SK-N-SH (cell line): ENCODE results near the gene RAI14. TPM values are rescaled to one million over a fixed set of nuclear protein-coding genes. Genes with fewer than 3 reads are reported as not detected.

Experiments used
- CTCF ChIA-PET: fragments of 300-600, 350-600 bp; formaldehyde crosslinking; extraction: SDS; loops from one replicate; lab custom pipeline; 2021; lab: Yijun Ruan, JAX
- POLR2A ChIA-PET: fragments of 350-600 bp; sonication (Branson Sonifier 250); formaldehyde crosslinking; extraction: SDS; loops from one replicate; lab custom pipeline; 2020; ENCODE audit warnings: antibody characterized with exemption, inconsistent platforms; lab: Yijun Ruan, JAX
- DNase-seq: peaks from one replicate; pipeline ENCODE4 v3.0.0; 2012
- H2AFZ ChIP-seq: fragments of 200-600 bp; sonication (generic); 2 replicates; pipeline ENCODE4 v1.8.1; 2016; ENCODE audit warnings: antibody characterized with exemption, mild to moderate bottlenecking, low read depth
- H3F3A ChIP-seq: fragments of 200-600 bp; sonication (generic); replicated peaks from 2 replicates; pipeline ENCODE3; 2016; ENCODE audit warnings: antibody characterized with exemption, mild to moderate bottlenecking; ENCODE audit not compliant: insufficient read depth
- H3K27ac ChIP-seq, 2 experiments: fragments of 200-500 bp in 1 of 2; fragments of 200-600 bp in 1 of 2; sonication (Bioruptor generic) in 1 of 2; sonication (generic), shearing (Covaris generic) in 1 of 2; 2 replicates each; pipeline versions ENCODE4 v1.5.1 to v1.6.1; 2014 to 2016; ENCODE audit warnings: low read depth in 2 of 2, inconsistent platforms in 1 of 2, low read length in 1 of 2, mild to moderate bottlenecking in 1 of 2, mixed read lengths in 1 of 2
- H3K27me3 ChIP-seq: fragments of 200-600 bp; sonication (generic), shearing (Covaris generic); 2 replicates; pipeline ENCODE4 v1.6.1; 2016; ENCODE audit warnings: mixed run types; ENCODE audit not compliant: insufficient read depth
- H3K36me3 ChIP-seq, 2 experiments: fragments of 200-500 bp in 1 of 2; fragments of 200-600 bp in 1 of 2; sonication (Bioruptor generic) in 1 of 2; sonication (generic) in 1 of 2; replicated peaks in 1 of 2; 2 replicates each; pipeline versions ENCODE3 to v1.5.1; 2014 to 2016; ENCODE audit warnings: low read length in 1 of 2, mild to moderate bottlenecking in 1 of 2; ENCODE audit not compliant: insufficient read depth in 2 of 2, control insufficient read depth in 1 of 2
- H3K4me1 ChIP-seq, 2 experiments: fragments of 200-500 bp in 1 of 2; fragments of 200-600 bp in 1 of 2; sonication (Bioruptor generic) in 1 of 2; sonication (generic), shearing (Covaris generic) in 1 of 2; 2 replicates each; pipeline versions ENCODE4 v1.5.1 to v1.6.1; 2014 to 2016; ENCODE audit warnings: low read depth in 1 of 2, low read length in 1 of 2, mixed run types in 1 of 2; ENCODE audit not compliant: insufficient read depth in 2 of 2, control insufficient read depth in 1 of 2
- H3K4me2 ChIP-seq: fragments of 200-600 bp; sonication (generic), shearing (Covaris generic); 2 replicates; pipeline ENCODE4 v1.6.1; 2017; ENCODE audit warnings: mixed run types
- H3K4me3 ChIP-seq, 2 experiments: fragments of 200-500 bp in 1 of 2; fragments of 200-600 bp in 1 of 2; sonication (Bioruptor generic) in 1 of 2; sonication (generic), shearing (Covaris generic) in 1 of 2; 2 replicates each; pipeline versions ENCODE4 v1.5.1 to v1.8.1; 2014 to 2016; ENCODE audit warnings: low read depth in 2 of 2, inconsistent platforms in 1 of 2, low read length in 1 of 2, mild to moderate bottlenecking in 1 of 2, mixed read lengths in 1 of 2, moderate library complexity in 1 of 2
- H3K79me2 ChIP-seq: fragments of 200-600 bp; sonication (generic); 2 replicates; pipeline ENCODE4 v1.8.1; 2017; ENCODE audit warnings: mild to moderate bottlenecking; ENCODE audit not compliant: insufficient read depth
- H3K9ac ChIP-seq: fragments of 200-600 bp; sonication (generic); 2 replicates; pipeline ENCODE4 v1.6.1; 2017; ENCODE audit warnings: mixed run types
- H3K9me2 ChIP-seq: fragments of 200-600 bp; sonication (generic); 2 replicates; pipeline ENCODE4 v1.6.1; 2017; ENCODE audit warnings: mixed run types
- H3K9me3 ChIP-seq: fragments of 200-600 bp; sonication (generic); 2 replicates; pipeline ENCODE4 v1.6.1; 2017; ENCODE audit warnings: mixed run types, mild to moderate bottlenecking, moderate library complexity
- H4K20me1 ChIP-seq: fragments of 200-600 bp; sonication (generic); 2 replicates; pipeline ENCODE4 v1.6.1; 2017; ENCODE audit warnings: mild to moderate bottlenecking, mixed run types; ENCODE audit not compliant: insufficient read depth
- EZH2phosphoT487 ChIP-seq: fragments of 200-600 bp; sonication (generic); IDR thresholded peaks from 2 replicates; pipeline ENCODE4 v1.6.1; 2017; ENCODE audit warnings: low read depth, mixed run types, mild to moderate bottlenecking, antibody characterized with exemption, moderate library complexity, borderline replicate concordance
- GABPA ChIP-seq: IDR thresholded peaks from 2 replicates; pipeline ENCODE4 v1.4.0; 2012; ENCODE audit warnings: low read depth, mild to moderate bottlenecking
- GATA2 ChIP-seq: sonication (generic); formaldehyde crosslinking; IDR thresholded peaks from 2 replicates; pipeline ENCODE4 v1.5.0; 2020; ENCODE audit warnings: mild to moderate bottlenecking, missing genetic modification reagents
- MEF2A ChIP-seq: IDR thresholded peaks from 2 replicates; pipeline ENCODE4 v1.4.0; 2012; ENCODE audit warnings: low read depth, borderline replicate concordance
- MXI1 ChIP-seq: IDR thresholded peaks from 2 replicates; pipeline ENCODE4 v1.6.1; 2012; ENCODE audit warnings: mild to moderate bottlenecking, low read depth, low read length, improper control_type of control experiment
- PBX3 ChIP-seq: IDR thresholded peaks from 2 replicates; pipeline ENCODE4; 2012
- POLR2AphosphoS5 ChIP-seq: IDR thresholded peaks from 2 replicates; pipeline ENCODE4 v1.6.1; 2012; ENCODE audit warnings: low read depth, low read length
- RFX5 ChIP-seq: IDR thresholded peaks from 2 replicates; pipeline ENCODE4 v1.6.1; 2012; ENCODE audit warnings: mild to moderate bottlenecking, improper control_type of control experiment, low read length
- SMC3 ChIP-seq: IDR thresholded peaks from 2 replicates; pipeline ENCODE4 v1.6.1; 2012; ENCODE audit warnings: low read depth, low read length, improper control_type of control experiment
- USF2 ChIP-seq: fragments of 150-350 bp; IDR thresholded peaks from 2 replicates; pipeline ENCODE4 v1.6.1; 2017; ENCODE audit warnings: antibody characterized with exemption, low read length, low read depth, borderline replicate concordance
- YY1 ChIP-seq: IDR thresholded peaks from 2 replicates; pipeline ENCODE4 v1.4.0; 2012; ENCODE audit warnings: low read depth, mild to moderate bottlenecking
- WGBS: methylation state at CpG from one replicate; pipeline ENCODE4 v1.1.6; 2017; ENCODE audit warnings: low lambda C conversion rate; 5-methylcytosine and 5-hydroxymethylcytosine counted together
- polyA plus RNA-seq, 3 experiments: library from polyadenylated mRNA; depleted of rRNA; stranded (reverse); fragments of >200 nt; gene quantifications; 2 replicates each; pipeline ENCODE4 v1.2.3, GENCODE V29; 2012
- TF ChIP-seq, protein P1 (sequence below): IDR thresholded peaks from 2 replicates; pipeline ENCODE4 v1.4.0; 2012; ENCODE audit warnings: low read depth, borderline replicate concordance
- TF ChIP-seq, protein P2 (sequence below): IDR thresholded peaks from 2 replicates; pipeline ENCODE4 v1.6.1; 2012; ENCODE audit warnings: mild to moderate bottlenecking, low read depth, low read length, moderate library complexity

The RAI14 gene
- polyA plus RNA-seq, 1 of the 3 experiments (the other 2 are of a cell fraction): 53.2 TPM

DNA sequence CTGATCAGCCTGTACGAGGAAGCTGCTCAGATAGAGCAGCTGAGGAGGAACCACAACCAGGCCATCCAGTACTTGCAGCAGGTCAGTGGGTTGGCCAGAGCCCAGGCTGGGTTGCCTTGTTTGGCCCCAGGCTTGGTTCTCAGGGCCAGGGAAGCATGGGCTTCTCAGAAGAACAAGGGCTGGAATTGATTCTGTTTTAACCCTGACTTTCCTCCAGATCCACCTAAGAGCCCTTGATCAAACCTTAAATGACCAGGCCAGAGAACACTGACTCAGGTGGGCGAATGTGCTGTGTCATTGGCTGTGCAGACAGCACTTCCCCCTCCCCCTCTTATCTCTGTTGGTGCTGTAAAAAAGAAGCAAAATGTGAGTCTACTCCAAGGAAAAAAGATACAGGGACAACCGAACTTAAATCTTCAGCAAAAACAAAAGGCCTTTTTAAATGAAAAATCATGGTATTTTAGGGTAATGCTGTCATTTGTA, 210.9 kb downstream of the RAI14 start:
- POLR2A ChIA-PET: no interaction called here
- no peaks in the 10 kb centered on the region for H3K9me3 ChIP-seq
- no peak for DNase-seq
- no peaks in the 10 kb centered on the region for H3K79me2 ChIP-seq
- H3K4me2 ChIP-seq: no peak overlapping the region
- TF ChIP-seq MXI1 (no peak), POLR2AphosphoS5 (no peak), GATA2 (no peak), MEF2A (no peak), YY1 (no peak)
- TF ChIP-seq, protein P1, sequence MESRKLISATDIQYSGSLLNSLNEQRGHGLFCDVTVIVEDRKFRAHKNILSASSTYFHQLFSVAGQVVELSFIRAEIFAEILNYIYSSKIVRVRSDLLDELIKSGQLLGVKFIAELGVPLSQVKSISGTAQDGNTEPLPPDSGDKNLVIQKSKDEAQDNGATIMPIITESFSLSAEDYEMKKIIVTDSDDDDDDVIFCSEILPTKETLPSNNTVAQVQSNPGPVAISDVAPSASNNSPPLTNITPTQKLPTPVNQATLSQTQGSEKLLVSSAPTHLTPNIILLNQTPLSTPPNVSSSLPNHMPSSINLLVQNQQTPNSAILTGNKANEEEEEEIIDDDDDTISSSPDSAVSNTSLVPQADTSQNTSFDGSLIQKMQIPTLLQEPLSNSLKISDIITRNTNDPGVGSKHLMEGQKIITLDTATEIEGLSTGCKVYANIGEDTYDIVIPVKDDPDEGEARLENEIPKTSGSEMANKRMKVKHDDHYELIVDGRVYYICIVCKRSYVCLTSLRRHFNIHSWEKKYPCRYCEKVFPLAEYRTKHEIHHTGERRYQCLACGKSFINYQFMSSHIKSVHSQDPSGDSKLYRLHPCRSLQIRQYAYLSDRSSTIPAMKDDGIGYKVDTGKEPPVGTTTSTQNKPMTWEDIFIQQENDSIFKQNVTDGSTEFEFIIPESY: no peak
- WGBS: 83% methylated on average over 3 of the region's 3 CpGs
- no peaks in the 10 kb centered on the region for H4K20me1 ChIP-seq
- CTCF ChIA-PET: interaction anchor here (1.2 to 2.2 kb wide), 2 partner anchors 9 to 31 kb away, joined by 3 to 8 read pairs; no protein-coding TSS in a partner anchor
- no peak overlapping the region for H3K4me3 ChIP-seq
- H3K9me2 ChIP-seq: no peaks in the 10 kb centered on the region
- no peak overlapping the region for H2AFZ ChIP-seq
- H3F3A ChIP-seq: no peaks in the 10 kb centered on the region
- no peak overlapping the region for H3K27ac ChIP-seq
- no peaks in the 10 kb centered on the region for H3K27me3 ChIP-seq
- H3K9ac ChIP-seq: no peak overlapping the region
- H3K36me3 ChIP-seq: no peaks in the 10 kb centered on the region
- peaks cover 0 to 3% of the 10 kb centered on the region in 2 experiments; a peak in 1 of 4 replicates for H3K4me1 ChIP-seq

GRCh38 chr5:34867660-34868059, 211.5 kb downstream of the RAI14 start:
- TF ChIP-seq, protein P2, sequence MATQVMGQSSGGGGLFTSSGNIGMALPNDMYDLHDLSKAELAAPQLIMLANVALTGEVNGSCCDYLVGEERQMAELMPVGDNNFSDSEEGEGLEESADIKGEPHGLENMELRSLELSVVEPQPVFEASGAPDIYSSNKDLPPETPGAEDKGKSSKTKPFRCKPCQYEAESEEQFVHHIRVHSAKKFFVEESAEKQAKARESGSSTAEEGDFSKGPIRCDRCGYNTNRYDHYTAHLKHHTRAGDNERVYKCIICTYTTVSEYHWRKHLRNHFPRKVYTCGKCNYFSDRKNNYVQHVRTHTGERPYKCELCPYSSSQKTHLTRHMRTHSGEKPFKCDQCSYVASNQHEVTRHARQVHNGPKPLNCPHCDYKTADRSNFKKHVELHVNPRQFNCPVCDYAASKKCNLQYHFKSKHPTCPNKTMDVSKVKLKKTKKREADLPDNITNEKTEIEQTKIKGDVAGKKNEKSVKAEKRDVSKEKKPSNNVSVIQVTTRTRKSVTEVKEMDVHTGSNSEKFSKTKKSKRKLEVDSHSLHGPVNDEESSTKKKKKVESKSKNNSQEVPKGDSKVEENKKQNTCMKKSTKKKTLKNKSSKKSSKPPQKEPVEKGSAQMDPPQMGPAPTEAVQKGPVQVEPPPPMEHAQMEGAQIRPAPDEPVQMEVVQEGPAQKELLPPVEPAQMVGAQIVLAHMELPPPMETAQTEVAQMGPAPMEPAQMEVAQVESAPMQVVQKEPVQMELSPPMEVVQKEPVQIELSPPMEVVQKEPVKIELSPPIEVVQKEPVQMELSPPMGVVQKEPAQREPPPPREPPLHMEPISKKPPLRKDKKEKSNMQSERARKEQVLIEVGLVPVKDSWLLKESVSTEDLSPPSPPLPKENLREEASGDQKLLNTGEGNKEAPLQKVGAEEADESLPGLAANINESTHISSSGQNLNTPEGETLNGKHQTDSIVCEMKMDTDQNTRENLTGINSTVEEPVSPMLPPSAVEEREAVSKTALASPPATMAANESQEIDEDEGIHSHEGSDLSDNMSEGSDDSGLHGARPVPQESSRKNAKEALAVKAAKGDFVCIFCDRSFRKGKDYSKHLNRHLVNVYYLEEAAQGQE: no peak
- TF ChIP-seq POLR2AphosphoS5: no peak
- TF ChIP-seq PBX3: no peak
- TF ChIP-seq MEF2A: no peak
- TF ChIP-seq MXI1: no peak
- TF ChIP-seq USF2: no peak
- TF ChIP-seq SMC3: no peak
- no peak for TF ChIP-seq GABPA
- no peak for TF ChIP-seq RFX5
- TF ChIP-seq EZH2phosphoT487: no peak
- TF ChIP-seq, all 33 proteins: peak for 0
- POLR2A ChIA-PET: no interaction called here
- CTCF ChIA-PET: interaction anchor here (1.2 to 2.2 kb wide), 2 partner anchors 9 to 31 kb away, joined by 3 to 8 read pairs; no protein-coding TSS in a partner anchor

More at GRCh38 chr5:34867660-34868059, 211.5 kb downstream of the RAI14 start:
- H3K9me3 ChIP-seq: no peaks in the 10 kb centered on the region
- H3K9ac ChIP-seq: no peak overlapping the region
- no peak overlapping the region for H3K4me2 ChIP-seq
- H3K4me3 ChIP-seq: no peak overlapping the region
- H3K4me1 ChIP-seq: peaks cover 0 to 3% of the 10 kb centered on the region in 2 experiments; a peak in 1 of 4 replicates
- H3K36me3 ChIP-seq: no peaks in the 10 kb centered on the region
- no peaks in the 10 kb centered on the region for H3F3A ChIP-seq
- 92% methylated on average over 3 of the region's 3 CpGs for WGBS
- DNase-seq: no peak
- H3K79me2 ChIP-seq: no peaks in the 10 kb centered on the region
- H2AFZ ChIP-seq: no peak overlapping the region
- H3K27ac ChIP-seq: no peak overlapping the region
- H4K20me1 ChIP-seq: no peaks in the 10 kb centered on the region
- H3K27me3 ChIP-seq: no peaks in the 10 kb centered on the region
- no peaks in the 10 kb centered on the region for H3K9me2 ChIP-seq
